ENCODE results near the gene SPATA20. TPM values are rescaled to one million over a fixed set of nuclear protein-coding genes. Genes with fewer than 3 reads are reported as not detected.
A peak's percentile ranks its signal among the peaks of the same experiment; 100 is the strongest.

The SPATA20 gene
- total and polyA plus RNA-seq, 2 of the 13 experiments (the other 11 are each of a cell fraction or from before 2014, with no cell fraction given), result 36.1 to 64.8 TPM

- TF ChIP-seq HMGXB3 (CRISPR knock-in tag; IDR thresholded peaks at IDR 0.05; ENCODE audit: borderline replicate concordance), result 0 out of 2 replicates have a peak, but pooled peaks have one; percentile 52
- no peak for TF ChIP-seq MNT (IDR thresholded peaks at IDR 0.05)
- no peak for TF ChIP-seq ZNF329 (CRISPR knock-in tag; IDR thresholded peaks at IDR 0.05; ENCODE audit: low read depth)
- TF ChIP-seq ZNF546 (CRISPR knock-in tag; conservative IDR thresholded peaks at IDR 0.05), result no peak
- TF ChIP-seq ZNF530 (CRISPR knock-in tag; IDR thresholded peaks at IDR 0.05; ENCODE audit: low read depth), result no peak
- no peak for TF ChIP-seq CREB1 (IDR thresholded peaks at IDR 0.05)
- no peak for TF ChIP-seq CREB1 (CRISPR knock-in tag; IDR thresholded peaks at IDR 0.05)
- 0 out of 2 replicates have a peak, but pooled peaks have one; percentile 42 for TF ChIP-seq ZNF598 (CRISPR knock-in tag; IDR thresholded peaks at IDR 0.05; ENCODE audit: borderline replicate concordance)
- TF ChIP-seq RELA (CRISPR knock-in tag; IDR thresholded peaks at IDR 0.05), result peak; percentile 87; the same call in 1 of the 2 replicates
- TF ChIP-seq ZNF652 (CRISPR knock-in tag; IDR thresholded peaks at IDR 0.05; ENCODE audit: borderline replicate concordance, low read depth), result no peak
- TF ChIP-seq ZNF569 (CRISPR knock-in tag; IDR thresholded peaks at IDR 0.05; ENCODE audit: borderline replicate concordance), result no peak
- TF ChIP-seq ZEB1 (IDR thresholded peaks at IDR 0.05; ENCODE audit: insufficient replicate concordance, low read depth), result peak; percentile 57
- TF ChIP-seq ZHX2 (IDR thresholded peaks at IDR 0.05; ENCODE audit: low read depth), result no peak
- TF ChIP-seq ZHX2 (CRISPR knock-in tag; IDR thresholded peaks at IDR 0.05; ENCODE audit: borderline replicate concordance), result no peak
- TF ChIP-seq ARNT (IDR thresholded peaks at IDR 0.05), result no peak
- no peak for TF ChIP-seq TOPORS (CRISPR knock-in tag; IDR thresholded peaks at IDR 0.05)
- TF ChIP-seq DBP (CRISPR knock-in tag; IDR thresholded peaks at IDR 0.05; ENCODE audit: not compliant biosample characterization), result no peak
These were observed 3.9 kb downstream of the SPATA20 start (continued) for GRCh38 chr17:50550661-50551432.

Measured in HepG2 (cell line).